NCI-H82 treated with DMSO at 0.1 percent for 48 hours (cell line): ENCODE data around the gene ADARB2.

ENCODE experiments used
- DNase-seq: peaks from one replicate; lab custom pipeline; 2025; ENCODE audit not compliant: unreplicated experiment; lab: John Stamatoyannopoulos, UW

ADARB2 gene

GRCh38 chr10:1736144-1736971 is 967 bp downstream of the ADARB2 start:
- DNase-seq, result no peak

GRCh38 chr10:1735562-1735961 is 1.8 kb downstream of the ADARB2 start:
- no peak for DNase-seq

GRCh38 chr10:1734288-1734687 is 3.0 kb downstream of the ADARB2 start:
- no peak for DNase-seq

GRCh38 chr10:1733720-1734119 is 3.6 kb downstream of the ADARB2 start:
- no peak for DNase-seq

GRCh38 chr10:1732564-1732996 is 4.7 kb downstream of the ADARB2 start:
- no peak for DNase-seq

GRCh38 chr10:1731592-1731991 is 5.7 kb downstream of the ADARB2 start:
- DNase-seq, result no peak

GRCh38 chr10:1729751-1730150 is 7.6 kb downstream of the ADARB2 start:
- DNase-seq, result no peak

- no peak for DNase-seq
These were observed 10.5 kb downstream of the ADARB2 start for GRCh38 chr10:1726861-1727260.

- no peak for DNase-seq
These were observed 12.3 kb downstream of the ADARB2 start for GRCh38 chr10:1724921-1725488.

- no peak for DNase-seq
These were observed 20.5 kb downstream of the ADARB2 start for GRCh38 chr10:1716839-1717238.

- no peak for DNase-seq
These were observed 21.5 kb downstream of the ADARB2 start for GRCh38 chr10:1715821-1716220.

- no peak for DNase-seq
These were observed 24.2 kb downstream of the ADARB2 start for GRCh38 chr10:1712944-1713671.

GRCh38 chr10:1712314-1712713 is 25.0 kb downstream of the ADARB2 start:
- DNase-seq, result no peak

GRCh38 chr10:1709161-1709560 is 28.2 kb downstream of the ADARB2 start:
- DNase-seq, result no peak

- DNase-seq, result no peak
These were observed 28.6 kb downstream of the ADARB2 start for GRCh38 chr10:1708746-1709145.

- no peak for DNase-seq
These were observed 30.6 kb downstream of the ADARB2 start for GRCh38 chr10:1706711-1707110.

GRCh38 chr10:1706256-1706655 is 31.1 kb downstream of the ADARB2 start:
- no peak for DNase-seq

GRCh38 chr10:1698185-1698584 is 39.1 kb downstream of the ADARB2 start:
- DNase-seq, result no peak

- DNase-seq, result no peak
These were observed 41.2 kb downstream of the ADARB2 start for GRCh38 chr10:1696106-1696505.

- no peak for DNase-seq
These were observed 47.2 kb downstream of the ADARB2 start for GRCh38 chr10:1690086-1690485.

GRCh38 chr10:1688531-1688930 is 48.8 kb downstream of the ADARB2 start:
- no peak for DNase-seq

- no peak for DNase-seq
These were observed 49.6 kb downstream of the ADARB2 start for GRCh38 chr10:1687623-1688150.
